ENCODE measurements around the gene PRPSAP2.
"Not testable (repeated sequence)": the region's sequence is repeated elsewhere in the genome, so short reads cannot be mapped to it uniquely, and the experiment has no call there.

The PRPSAP2 gene

DNA sequence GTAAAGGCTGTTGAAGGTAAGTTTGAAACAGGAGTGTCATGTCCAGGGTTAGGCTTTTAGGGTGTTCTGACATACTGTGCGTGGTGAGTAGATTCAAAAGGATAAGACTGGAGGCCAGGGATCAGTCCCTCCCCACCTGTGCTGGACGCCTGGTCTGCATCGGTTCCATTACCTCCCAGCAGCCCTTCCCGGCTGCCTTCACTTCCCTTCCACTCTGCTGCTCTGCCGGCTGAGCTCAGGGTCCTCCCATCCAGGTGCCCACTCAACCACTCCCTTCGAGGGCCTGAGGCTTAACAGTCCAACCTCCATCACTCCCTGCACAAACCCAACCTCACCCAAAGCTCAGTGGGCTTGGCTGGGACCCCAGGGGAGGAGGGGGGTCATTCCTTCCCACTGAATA lies 89.9 kb downstream of the PRPSAP2 start:
- no peak for DNase-seq

- DNase-seq, result no peak
Observed at GRCh38 chr17:18948476-18949006, 90.6 kb downstream of the PRPSAP2 start.

DNA sequence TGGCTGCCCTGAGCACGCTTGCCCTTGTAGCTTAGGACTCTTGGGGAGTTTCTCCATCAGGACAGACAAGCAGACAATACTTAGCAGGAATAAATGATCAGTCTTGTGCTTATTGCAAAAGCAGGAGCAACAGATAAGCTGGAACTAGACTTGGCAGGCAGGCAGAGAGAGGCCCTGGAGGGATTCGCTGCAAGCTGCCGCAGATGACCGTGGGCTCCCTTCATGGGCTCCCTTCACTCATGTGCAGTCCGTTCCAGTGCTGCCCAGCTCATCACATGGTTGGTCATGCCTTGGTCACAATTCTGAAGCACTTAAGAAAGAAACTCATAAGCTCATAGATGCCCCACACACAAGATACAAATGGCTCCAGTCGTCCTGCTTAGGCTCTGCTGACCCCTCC lies 91.6 kb downstream of the PRPSAP2 start:
- no peak for DNase-seq

- no peak for DNase-seq
Observed at GRCh38 chr17:18950346-18950745, 92.4 kb downstream of the PRPSAP2 start.

- no peak for DNase-seq
Observed at GRCh38 chr17:18950944-18951905, 93.3 kb downstream of the PRPSAP2 start.

DNA sequence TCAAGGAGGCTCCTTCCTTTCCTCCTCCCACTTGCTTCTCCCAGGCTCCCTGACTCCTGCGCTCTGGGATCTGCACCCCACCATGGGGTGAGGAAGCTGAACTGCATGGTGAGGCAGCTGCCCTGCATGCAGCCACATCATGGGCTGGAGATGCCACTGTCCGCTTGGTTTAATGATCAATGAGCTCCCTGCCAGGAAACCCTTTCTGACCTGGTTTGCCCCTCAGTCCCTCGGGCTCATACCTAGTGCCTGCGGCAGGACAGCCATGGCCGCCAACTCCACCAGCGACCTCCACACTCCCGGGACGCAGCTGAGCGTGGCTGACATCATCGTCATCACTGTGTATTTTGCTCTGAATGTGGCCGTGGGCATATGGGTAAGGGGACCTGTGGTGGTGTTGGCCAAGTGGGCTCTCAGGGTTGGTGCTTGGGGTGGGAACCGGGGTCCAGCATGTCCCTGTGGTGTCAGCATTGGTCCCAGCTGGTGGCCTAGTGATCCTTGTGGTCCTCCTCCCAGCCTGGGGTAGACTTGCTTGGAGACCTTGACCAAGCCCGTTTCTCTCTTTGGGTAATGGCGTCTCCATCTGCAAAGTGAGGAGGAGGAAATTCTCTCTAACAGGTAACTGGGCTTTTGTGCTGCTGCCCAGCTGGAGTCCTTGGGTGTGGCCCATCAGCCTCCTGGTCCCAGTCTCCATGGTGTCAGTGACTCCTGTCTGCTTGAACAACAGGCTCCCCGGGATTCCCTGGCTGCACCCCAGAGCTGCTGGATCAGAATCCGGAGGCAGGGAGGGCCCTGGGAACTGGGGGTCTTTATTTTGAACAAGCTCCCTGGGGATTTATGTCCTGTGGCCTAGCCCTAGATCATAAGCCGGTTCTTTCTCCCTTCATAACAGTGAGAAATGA lies 94.3 kb downstream of the PRPSAP2 start, which contains the start of gene SLC5A10:
Gene SLC5A10 (plus strand): TSS at position 225 of the 902 bp plus-strand sequence. CDS start 41 bp downstream, at position 266.
- DNase-seq, result no peak

DNA sequence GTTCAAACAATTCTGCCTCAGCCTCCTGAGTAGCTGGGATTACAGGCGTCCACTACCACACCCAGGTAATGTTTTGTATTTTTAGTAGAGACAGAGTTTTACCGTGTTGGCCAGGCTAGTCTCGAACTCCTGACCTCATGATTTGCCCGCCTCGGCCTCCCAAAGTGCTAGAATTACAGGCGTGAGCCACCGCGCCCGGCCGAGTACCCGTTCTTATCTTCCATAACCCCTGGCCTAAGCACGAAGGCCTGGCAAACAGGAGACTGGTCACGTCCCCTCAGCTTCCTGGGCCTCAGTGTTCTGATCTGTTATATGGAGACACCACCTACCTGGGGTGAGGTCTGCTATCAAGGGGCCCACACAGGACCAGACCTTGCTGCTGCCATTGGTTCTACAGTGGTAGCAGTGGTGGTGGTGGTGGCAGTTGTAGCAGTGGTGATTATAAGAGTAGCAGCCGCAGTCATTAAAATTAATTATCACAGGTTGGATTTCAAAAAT lies 95.3 kb downstream of the PRPSAP2 start:
- DNase-seq, result no peak

DNA sequence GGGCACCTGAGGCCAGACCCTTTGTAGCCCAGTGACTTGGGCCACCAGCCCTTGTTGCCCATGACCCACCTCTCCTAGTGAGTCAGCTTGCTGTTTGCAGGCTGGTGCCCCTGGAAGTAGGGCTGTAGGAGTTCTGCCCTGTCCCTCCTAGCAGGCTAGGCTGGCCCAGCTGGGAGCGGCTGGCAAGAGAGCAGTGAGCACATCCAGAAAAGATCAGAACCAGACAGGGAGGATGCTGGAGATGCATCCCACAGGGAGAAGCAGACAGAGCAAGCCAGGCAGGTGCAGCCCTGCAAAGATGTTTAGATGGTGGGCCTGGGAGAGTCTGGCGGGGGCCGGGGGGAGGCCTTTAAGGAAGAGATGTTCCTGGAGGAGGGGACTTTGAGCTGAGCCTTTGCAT lies 96.4 kb downstream of the PRPSAP2 start:
- no peak for DNase-seq

- DNase-seq, result no peak
Observed at GRCh38 chr17:18955009-18955408, 97.1 kb downstream of the PRPSAP2 start.

DNA sequence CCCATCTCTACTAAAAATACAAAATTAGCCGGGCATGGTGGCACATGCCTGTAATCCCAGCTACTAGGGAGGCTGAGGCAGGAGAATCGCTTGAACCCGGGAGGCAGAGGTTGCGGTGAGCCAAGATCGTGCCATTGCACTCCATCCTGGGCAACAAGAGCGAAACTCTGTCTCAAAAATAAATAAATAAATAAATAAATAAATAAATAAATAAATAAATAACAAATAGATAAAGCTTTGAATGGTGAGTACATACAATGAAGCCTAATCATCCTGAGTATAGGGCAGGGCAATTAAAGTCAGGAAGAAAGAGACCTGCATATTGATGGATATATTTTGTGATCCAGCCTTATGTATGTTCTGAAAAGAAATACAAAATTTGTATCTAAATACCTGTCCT lies 98.1 kb downstream of the PRPSAP2 start:
- not testable (repeated sequence) for DNase-seq

DNA sequence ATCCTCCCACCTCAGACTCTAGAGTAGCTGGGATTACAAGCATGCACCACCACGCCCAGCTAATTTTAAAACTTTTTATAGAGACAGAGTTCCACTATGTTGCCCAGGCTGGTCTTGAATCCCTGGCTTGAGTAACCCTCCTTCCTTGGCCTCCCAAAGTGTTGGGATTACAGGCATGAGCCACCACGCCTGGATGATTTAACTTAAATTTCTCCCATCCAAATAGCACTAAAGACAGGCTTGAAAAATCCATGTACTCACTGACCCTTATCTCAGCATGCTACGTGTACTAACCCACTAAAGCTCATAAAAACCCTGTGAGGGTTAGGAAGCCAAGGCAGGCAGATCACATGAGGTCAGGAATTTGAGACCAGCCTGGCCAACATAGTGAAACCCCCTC lies 98.7 kb downstream of the PRPSAP2 start:
- DNase-seq, result no peak

DNA sequence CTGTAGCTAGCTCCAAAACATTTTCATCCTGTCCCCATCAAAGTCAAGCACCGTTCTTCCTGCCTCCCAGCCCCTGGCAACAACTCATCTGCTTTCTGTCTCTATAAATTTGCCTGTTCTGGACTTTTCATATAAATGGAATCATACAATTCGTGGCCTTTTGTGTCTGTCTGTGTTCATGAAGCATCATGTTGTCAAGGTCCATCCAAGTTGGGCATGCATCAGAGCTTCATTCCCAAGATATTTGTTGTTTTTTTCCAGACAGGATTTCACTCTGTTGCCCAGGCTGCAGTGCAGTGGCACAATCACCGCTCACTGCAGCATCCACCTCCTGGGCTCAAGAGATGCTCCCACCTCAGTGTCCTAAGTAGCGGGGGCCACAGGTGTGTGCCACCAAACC lies 99.9 kb downstream of the PRPSAP2 start:
- DNase-seq, result no peak

GRCh38 chr17:18958611-18959010 lies 100.7 kb downstream of the PRPSAP2 start:
- DNase-seq, result no peak

DNA sequence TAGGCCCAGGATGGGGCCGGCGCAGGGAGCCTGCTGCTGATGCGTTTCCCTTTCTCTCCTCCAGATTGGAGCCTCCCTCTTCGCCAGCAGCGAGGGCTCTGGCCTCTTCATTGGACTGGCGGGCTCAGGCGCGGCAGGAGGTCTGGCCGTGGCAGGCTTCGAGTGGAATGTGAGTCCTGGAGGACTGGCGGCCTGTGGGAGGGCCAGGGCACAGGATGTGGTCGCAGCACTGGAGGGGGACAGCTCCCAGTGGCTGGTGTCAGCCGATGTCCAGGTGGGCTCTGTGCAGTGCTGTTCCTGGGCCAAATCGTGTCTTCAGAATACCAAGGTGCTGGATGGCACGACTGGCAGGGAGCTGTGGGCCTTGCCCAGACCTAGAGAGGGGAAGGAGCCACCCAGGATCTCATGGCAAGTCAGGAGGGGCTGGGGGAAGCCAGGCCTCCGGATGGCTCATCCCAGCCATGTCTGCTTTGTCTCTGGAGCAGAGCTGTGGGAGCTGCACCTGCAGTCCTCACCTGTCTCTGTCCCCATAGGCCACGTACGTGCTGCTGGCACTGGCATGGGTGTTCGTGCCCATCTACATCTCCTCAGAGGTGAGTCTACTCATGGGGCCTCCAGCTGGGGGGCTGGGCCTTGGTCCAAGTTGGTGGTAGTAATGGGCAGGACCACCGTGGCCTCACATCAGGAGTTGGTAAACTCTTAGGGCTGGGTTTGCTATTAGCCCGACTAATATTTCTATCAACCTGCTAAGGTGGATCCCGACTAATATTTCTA lies 101.3 kb downstream of the PRPSAP2 start:
- no peak for DNase-seq

GRCh38 chr17:18959845-18960240 lies 101.9 kb downstream of the PRPSAP2 start:
- no peak for DNase-seq

- DNase-seq, result no peak
Observed at GRCh38 chr17:18960241-18960665, 102.3 kb downstream of the PRPSAP2 start.

DNA sequence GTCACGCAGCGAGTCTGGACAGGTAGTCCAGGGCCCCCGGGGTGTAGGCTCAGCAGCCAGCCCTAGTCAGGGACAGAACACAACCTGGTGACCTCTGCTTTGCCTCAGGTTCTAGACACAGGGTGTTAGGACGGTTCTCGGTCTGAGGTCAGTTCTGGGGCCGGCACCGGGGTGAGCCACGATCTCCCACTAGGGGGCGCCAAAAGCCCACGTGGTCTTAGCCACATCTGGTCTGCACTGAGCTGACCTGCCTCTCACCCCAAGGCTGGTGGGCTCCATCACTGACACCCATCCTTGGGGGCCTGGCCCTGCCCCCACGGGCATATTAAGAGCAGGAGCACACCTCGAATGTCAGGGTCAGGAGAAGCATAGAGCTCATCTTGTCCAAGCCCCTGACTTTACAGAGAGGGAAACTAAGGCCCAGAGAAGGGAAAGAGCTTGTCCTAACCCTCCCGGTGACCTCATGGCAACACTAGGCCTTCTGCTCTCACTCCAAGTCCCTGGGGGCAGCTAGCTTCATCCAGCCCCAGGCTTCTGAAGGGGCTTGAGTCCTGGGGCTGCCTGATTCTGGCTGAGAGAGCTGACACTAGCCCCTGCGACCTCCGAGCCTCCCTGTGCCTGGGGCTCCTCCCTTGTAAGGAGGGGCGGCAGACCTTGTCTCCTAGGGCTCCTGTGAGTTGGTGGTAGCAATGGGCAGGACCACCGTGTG lies 103.0 kb downstream of the PRPSAP2 start:
- DNase-seq, result peak; percentile 77

DNA sequence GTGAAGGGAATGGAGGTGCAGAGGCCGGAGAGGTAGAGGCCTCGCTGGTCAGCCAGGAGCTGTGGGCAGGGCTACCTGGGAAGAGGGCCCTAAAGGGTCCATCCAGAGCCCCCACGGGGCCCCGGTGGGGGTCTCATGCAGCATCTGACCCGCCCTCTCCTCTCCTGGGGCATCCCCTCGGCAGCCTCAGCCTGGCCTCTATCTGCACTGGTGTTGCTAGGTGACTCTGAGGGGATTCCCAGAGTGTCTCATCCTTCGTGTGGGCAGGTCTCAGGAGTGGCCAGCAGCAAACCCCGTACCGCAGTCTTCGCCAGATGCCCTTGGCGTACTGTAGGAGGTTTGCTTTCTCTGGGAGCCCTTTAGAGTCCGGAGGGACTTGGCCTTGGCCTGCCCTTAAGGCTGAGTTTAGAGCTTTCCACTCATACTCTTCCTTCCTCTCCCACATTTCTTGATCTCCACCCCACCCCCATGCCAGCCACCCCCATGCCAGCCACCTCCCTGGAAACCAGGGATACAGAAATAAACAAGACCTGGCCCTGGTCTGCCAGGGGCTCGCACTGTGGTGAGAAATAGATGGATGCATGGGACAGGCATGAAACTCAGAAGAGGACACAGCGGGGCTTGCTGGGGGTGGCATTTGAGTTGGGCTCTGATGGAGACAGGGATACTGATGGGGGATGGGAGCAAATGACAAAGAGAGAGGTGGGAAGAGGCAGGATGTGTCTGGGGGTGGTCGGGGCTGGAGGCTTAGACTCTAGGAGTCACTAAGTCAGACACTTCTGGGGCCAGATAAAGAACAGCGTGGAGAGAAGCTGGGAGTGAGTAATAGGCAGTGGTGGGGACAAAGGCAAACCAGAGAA lies 103.9 kb downstream of the PRPSAP2 start:
- DNase-seq, result peak; percentile 6

DNA sequence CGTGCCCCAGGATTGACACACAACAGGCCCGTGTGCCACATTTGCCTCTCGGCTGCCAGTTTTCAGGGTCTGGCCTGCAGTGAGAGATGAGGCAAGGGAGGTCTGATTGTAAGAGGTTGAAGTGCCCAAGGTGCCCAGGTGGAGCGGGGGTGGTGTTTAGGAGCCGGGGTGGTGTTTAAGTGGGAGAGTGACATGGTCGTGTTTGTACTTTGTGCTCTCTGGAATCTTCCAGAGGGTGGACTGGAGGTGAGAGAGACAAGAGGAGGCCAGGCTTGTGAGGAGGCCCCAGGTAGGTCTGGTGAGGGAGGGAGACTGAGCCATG lies 104.5 kb downstream of the PRPSAP2 start:
- no peak for DNase-seq

DNA sequence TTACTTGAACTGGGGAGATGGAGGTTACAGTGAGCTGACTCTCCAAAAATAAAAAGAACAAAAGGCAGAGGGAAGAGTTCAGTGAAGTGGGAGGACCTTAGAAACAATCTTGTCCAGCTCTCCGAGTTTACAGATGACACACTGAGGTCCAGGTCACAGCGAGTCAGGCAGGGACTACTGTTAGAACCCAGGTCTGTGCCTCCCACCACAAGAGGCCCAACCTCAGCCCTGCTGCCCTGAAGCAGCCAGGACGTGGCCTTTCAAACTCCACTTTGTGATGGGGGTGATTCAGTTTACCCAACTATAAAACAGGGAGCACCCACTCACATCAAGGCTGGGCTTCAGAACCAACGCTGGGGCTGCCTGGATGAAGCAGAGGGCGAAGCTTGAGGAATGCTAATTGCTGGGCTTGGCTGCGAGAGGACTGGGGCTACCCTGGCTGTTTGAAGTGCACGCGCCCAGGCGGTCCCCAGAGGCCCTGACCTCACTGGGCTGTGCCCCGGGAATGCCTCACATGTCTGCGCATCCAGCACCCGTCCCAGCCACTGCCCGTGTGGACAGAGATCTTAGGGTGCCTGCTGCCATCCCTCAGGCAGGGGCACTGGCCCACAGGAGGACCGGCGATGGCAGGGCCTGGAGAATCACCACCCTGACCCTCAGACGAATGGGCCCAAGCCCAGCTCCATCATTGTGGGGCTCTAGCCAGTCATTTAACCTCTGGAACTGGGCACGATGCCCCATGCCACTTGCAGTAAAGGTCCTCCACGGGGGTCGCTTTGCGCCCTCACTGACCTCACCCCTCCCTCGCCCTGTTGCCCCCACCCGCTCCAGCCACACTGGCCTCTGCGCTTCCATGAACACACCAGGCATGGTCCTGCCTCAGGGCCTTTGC lies 105.4 kb downstream of the PRPSAP2 start:
- no peak for DNase-seq

Measured in CD4-positive, alpha-beta T cell treated with Interleukin-10 for 1 hour (primary cell).